Activated T-helper 17 cell treated with anti-CD3 and anti-CD28 coated beads, Interleukin-2, amount 50 U/mL, for 72 hours (primary cell): Measurements from ENCODE around the gene PIP4K2A. TPM values are rescaled to one million over a fixed set of nuclear protein-coding genes. Genes with fewer than 3 reads are reported as not detected.

Experiments used
- ATAC-seq: fragments of 150-1000 bp; cut with Tn5 transposase; replicated peaks from 2 replicates; pipeline ENCODE4 v1.10.0; 2021; ENCODE audit warnings: mild to moderate bottlenecking, moderate library complexity
- H3K27ac Mint-ChIP-seq: one replicate; pipeline ENCODE4 v1.8.0; 2022; ENCODE audit warnings: mixed read lengths
- H3K27me3 Mint-ChIP-seq: one replicate; pipeline ENCODE4 v1.8.0; 2022; ENCODE audit warnings: mixed read lengths
- H3K36me3 Mint-ChIP-seq: one replicate; pipeline ENCODE4 v1.8.0; 2022; ENCODE audit warnings: low read depth, mild to moderate bottlenecking, mixed read lengths
- H3K4me1 Mint-ChIP-seq: one replicate; pipeline ENCODE4 v1.8.0; 2022; ENCODE audit warnings: mixed read lengths
- H3K4me3 Mint-ChIP-seq: one replicate; pipeline ENCODE4 v1.8.0; 2022; ENCODE audit warnings: mild to moderate bottlenecking, mixed read lengths
- H3K9me3 Mint-ChIP-seq: one replicate; pipeline ENCODE4 v1.8.0; 2022; ENCODE audit warnings: mixed read lengths
- total RNA-seq, 2 donors: library from RNA; stranded (reverse); gene quantifications; one replicate each; pipeline ENCODE4 v1.2.3, GENCODE V29; 2022

The PIP4K2A gene
- total RNA-seq, 2 donors from 2014 or later: 86.1 to 111 TPM

- Mint-ChIP-seq H3K4me1 (peaks cover 50% of the 10 kb centered on the region), H3K27me3 (no peaks in the 10 kb centered on the region), H3K9me3 (no peaks in the 10 kb centered on the region), H3K27ac (peak overlapping the region; percentile 72), H3K4me3 (peak overlapping the region; percentile 51), H3K36me3 (peaks cover 61% of the 10 kb centered on the region)
- ATAC-seq: no peak
These were observed 114.6 kb downstream of the PIP4K2A start for GRCh38 chr10:22599636-22600228.

- peak overlapping the region; percentile 51 for H3K4me3 Mint-ChIP-seq
- ATAC-seq: peak; percentile 78
These were observed 115.3 kb downstream of the PIP4K2A start for GRCh38 chr10:22599048-22599561.

GRCh38 chr10:22598478-22598877 is 115.9 kb downstream of the PIP4K2A start:
- Mint-ChIP-seq H3K4me1 (peaks cover 49% of the 10 kb centered on the region), H3K36me3 (peaks cover 63% of the 10 kb centered on the region), H3K27me3 (no peaks in the 10 kb centered on the region), H3K9me3 (no peaks in the 10 kb centered on the region), H3K27ac (peak overlapping the region; percentile 72), H3K4me3 (peak overlapping the region; percentile 51)
- no peak for ATAC-seq

More at GRCh38 chr10:22599048-22599561, 115.3 kb downstream of the PIP4K2A start:
- peaks cover 59% of the 10 kb centered on the region for H3K36me3 Mint-ChIP-seq
- H3K9me3 Mint-ChIP-seq: no peaks in the 10 kb centered on the region
- H3K27me3 Mint-ChIP-seq: no peaks in the 10 kb centered on the region
- peaks cover 49% of the 10 kb centered on the region for H3K4me1 Mint-ChIP-seq
- peak overlapping the region; percentile 72 for H3K27ac Mint-ChIP-seq

- no peaks in the 10 kb centered on the region for H3K9me3 Mint-ChIP-seq
- H3K4me3 Mint-ChIP-seq: peak overlapping the region; percentile 51
- H3K27ac Mint-ChIP-seq: peak overlapping the region; percentile 84
- H3K27me3 Mint-ChIP-seq: no peaks in the 10 kb centered on the region
- peaks cover 55% of the 10 kb centered on the region for H3K4me1 Mint-ChIP-seq
- peaks cover 68% of the 10 kb centered on the region for H3K36me3 Mint-ChIP-seq
- ATAC-seq: peak; percentile 73
These were observed 117.2 kb downstream of the PIP4K2A start for GRCh38 chr10:22597138-22597537.

- Mint-ChIP-seq H3K27ac (no peak overlapping the region), H3K36me3 (peaks cover 71% of the 10 kb centered on the region), H3K4me3 (no peak overlapping the region), H3K27me3 (no peaks in the 10 kb centered on the region), H3K4me1 (peaks cover 27% of the 10 kb centered on the region), H3K9me3 (no peaks in the 10 kb centered on the region)
- ATAC-seq: no peak
These were observed 120.7 kb downstream of the PIP4K2A start for GRCh38 chr10:22593636-22594198.

- no peaks in the 10 kb centered on the region for H3K9me3 Mint-ChIP-seq
- ATAC-seq: no peak
- H3K4me3 Mint-ChIP-seq: no peak overlapping the region
- H3K27me3 Mint-ChIP-seq: no peaks in the 10 kb centered on the region
- H3K27ac Mint-ChIP-seq: peak overlapping the region; percentile 79
- peaks cover 71% of the 10 kb centered on the region for H3K36me3 Mint-ChIP-seq
- peaks cover 20% of the 10 kb centered on the region for H3K4me1 Mint-ChIP-seq
These were observed 121.4 kb downstream of the PIP4K2A start for GRCh38 chr10:22593026-22593425.

GRCh38 chr10:22589851-22590514 is 124.4 kb downstream of the PIP4K2A start:
- Mint-ChIP-seq H3K4me1 (peaks cover 16% of the 10 kb centered on the region), H3K27ac (no peak overlapping the region), H3K27me3 (no peaks in the 10 kb centered on the region), H3K36me3 (peaks cover 81% of the 10 kb centered on the region), H3K4me3 (no peak overlapping the region), H3K9me3 (no peaks in the 10 kb centered on the region)
- no peak for ATAC-seq

- H3K4me3 Mint-ChIP-seq: no peak overlapping the region
- H3K36me3 Mint-ChIP-seq: peaks cover 91% of the 10 kb centered on the region
- no peak for ATAC-seq
- H3K27ac Mint-ChIP-seq: peak overlapping the region; percentile 55
- no peaks in the 10 kb centered on the region for H3K9me3 Mint-ChIP-seq
- H3K4me1 Mint-ChIP-seq: peaks cover 16% of the 10 kb centered on the region
- H3K27me3 Mint-ChIP-seq: no peaks in the 10 kb centered on the region
These were observed 125.9 kb downstream of the PIP4K2A start for GRCh38 chr10:22588462-22588861.

GRCh38 chr10:22583683-22584082 is 130.7 kb downstream of the PIP4K2A start:
- H3K27ac Mint-ChIP-seq: peak overlapping the region; percentile 77
- H3K27me3 Mint-ChIP-seq: no peaks in the 10 kb centered on the region
- H3K9me3 Mint-ChIP-seq: no peaks in the 10 kb centered on the region
- peaks cover 94% of the 10 kb centered on the region for H3K36me3 Mint-ChIP-seq
- H3K4me3 Mint-ChIP-seq: no peak overlapping the region
- ATAC-seq: no peak
- H3K4me1 Mint-ChIP-seq: peaks cover 21% of the 10 kb centered on the region

GRCh38 chr10:22581461-22581860 is 132.9 kb downstream of the PIP4K2A start:
- H3K36me3 Mint-ChIP-seq: peaks cover 94% of the 10 kb centered on the region
- H3K4me1 Mint-ChIP-seq: peaks cover 24% of the 10 kb centered on the region
- H3K27me3 Mint-ChIP-seq: no peaks in the 10 kb centered on the region
- H3K4me3 Mint-ChIP-seq: no peak overlapping the region
- no peak for ATAC-seq
- peak overlapping the region; percentile 52 for H3K27ac Mint-ChIP-seq
- no peaks in the 10 kb centered on the region for H3K9me3 Mint-ChIP-seq

- H3K27me3 Mint-ChIP-seq: no peaks in the 10 kb centered on the region
- ATAC-seq: no peak
- peaks cover 19% of the 10 kb centered on the region for H3K4me1 Mint-ChIP-seq
- H3K9me3 Mint-ChIP-seq: no peaks in the 10 kb centered on the region
- peak overlapping the region; percentile 67 for H3K27ac Mint-ChIP-seq
- H3K36me3 Mint-ChIP-seq: peaks cover 95% of the 10 kb centered on the region
- H3K4me3 Mint-ChIP-seq: no peak overlapping the region
These were observed 133.7 kb downstream of the PIP4K2A start for GRCh38 chr10:22580711-22581110.

- Mint-ChIP-seq H3K27ac (peak overlapping the region; percentile 67), H3K9me3 (no peaks in the 10 kb centered on the region), H3K36me3 (peaks cover 99% of the 10 kb centered on the region), H3K4me3 (no peak overlapping the region), H3K27me3 (no peaks in the 10 kb centered on the region), H3K4me1 (peaks cover 19% of the 10 kb centered on the region)
- ATAC-seq: no peak
These were observed 134.6 kb downstream of the PIP4K2A start for GRCh38 chr10:22579826-22580225.

- Mint-ChIP-seq H3K27me3 (no peaks in the 10 kb centered on the region), H3K4me1 (peaks cover 24% of the 10 kb centered on the region), H3K27ac (peak overlapping the region; percentile 63), H3K36me3 (peaks cover 97% of the 10 kb centered on the region), H3K4me3 (no peak overlapping the region), H3K9me3 (no peaks in the 10 kb centered on the region)
- no peak for ATAC-seq
These were observed 140.4 kb downstream of the PIP4K2A start for GRCh38 chr10:22573820-22574569.

GRCh38 chr10:22570733-22571430 is 143.5 kb downstream of the PIP4K2A start:
- peak overlapping the region; percentile 33 for H3K4me3 Mint-ChIP-seq
- ATAC-seq: peak; percentile 96
- peaks cover 28% of the 10 kb centered on the region for H3K4me1 Mint-ChIP-seq
- no peaks in the 10 kb centered on the region for H3K27me3 Mint-ChIP-seq
- peak overlapping the region; percentile 86 for H3K27ac Mint-ChIP-seq
- no peaks in the 10 kb centered on the region for H3K9me3 Mint-ChIP-seq
- H3K36me3 Mint-ChIP-seq: peaks cover 98% of the 10 kb centered on the region
